Inflammatory macrophage treated with lipopolysaccharide for 1 hour (primary cell): ENCODE results near the gene CDHR2.

ENCODE experiments used
- DNase-seq, 2 donors: peaks; one replicate each; pipeline ENCODE4 v3.0.0-alpha.2; 2020 to 2022

The CDHR2 gene, protein sequence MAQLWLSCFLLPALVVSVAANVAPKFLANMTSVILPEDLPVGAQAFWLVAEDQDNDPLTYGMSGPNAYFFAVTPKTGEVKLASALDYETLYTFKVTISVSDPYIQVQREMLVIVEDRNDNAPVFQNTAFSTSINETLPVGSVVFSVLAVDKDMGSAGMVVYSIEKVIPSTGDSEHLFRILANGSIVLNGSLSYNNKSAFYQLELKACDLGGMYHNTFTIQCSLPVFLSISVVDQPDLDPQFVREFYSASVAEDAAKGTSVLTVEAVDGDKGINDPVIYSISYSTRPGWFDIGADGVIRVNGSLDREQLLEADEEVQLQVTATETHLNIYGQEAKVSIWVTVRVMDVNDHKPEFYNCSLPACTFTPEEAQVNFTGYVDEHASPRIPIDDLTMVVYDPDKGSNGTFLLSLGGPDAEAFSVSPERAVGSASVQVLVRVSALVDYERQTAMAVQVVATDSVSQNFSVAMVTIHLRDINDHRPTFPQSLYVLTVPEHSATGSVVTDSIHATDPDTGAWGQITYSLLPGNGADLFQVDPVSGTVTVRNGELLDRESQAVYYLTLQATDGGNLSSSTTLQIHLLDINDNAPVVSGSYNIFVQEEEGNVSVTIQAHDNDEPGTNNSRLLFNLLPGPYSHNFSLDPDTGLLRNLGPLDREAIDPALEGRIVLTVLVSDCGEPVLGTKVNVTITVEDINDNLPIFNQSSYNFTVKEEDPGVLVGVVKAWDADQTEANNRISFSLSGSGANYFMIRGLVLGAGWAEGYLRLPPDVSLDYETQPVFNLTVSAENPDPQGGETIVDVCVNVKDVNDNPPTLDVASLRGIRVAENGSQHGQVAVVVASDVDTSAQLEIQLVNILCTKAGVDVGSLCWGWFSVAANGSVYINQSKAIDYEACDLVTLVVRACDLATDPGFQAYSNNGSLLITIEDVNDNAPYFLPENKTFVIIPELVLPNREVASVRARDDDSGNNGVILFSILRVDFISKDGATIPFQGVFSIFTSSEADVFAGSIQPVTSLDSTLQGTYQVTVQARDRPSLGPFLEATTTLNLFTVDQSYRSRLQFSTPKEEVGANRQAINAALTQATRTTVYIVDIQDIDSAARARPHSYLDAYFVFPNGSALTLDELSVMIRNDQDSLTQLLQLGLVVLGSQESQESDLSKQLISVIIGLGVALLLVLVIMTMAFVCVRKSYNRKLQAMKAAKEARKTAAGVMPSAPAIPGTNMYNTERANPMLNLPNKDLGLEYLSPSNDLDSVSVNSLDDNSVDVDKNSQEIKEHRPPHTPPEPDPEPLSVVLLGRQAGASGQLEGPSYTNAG (N-terminal part only)

GRCh38 chr5:176548967-176549444, at the start of gene CDHR2:
CDHR2 (plus strand) TSS chr5:176549342; CDS start chr5:176565353, 16,011 bp downstream.
- no peak for DNase-seq

- no peak for DNase-seq
These were observed 48.6 kb upstream of the CDHR2 start for GRCh38 chr5:176500511-176500910.

GRCh38 chr5:176501333-176501732, 47.8 kb upstream of the CDHR2 start:
- DNase-seq = no peak

GRCh38 chr5:176503496-176503895, 45.6 kb upstream of the CDHR2 start:
- no peak for DNase-seq

GRCh38 chr5:176507911-176508310, 41.2 kb upstream of the CDHR2 start:
- no peak for DNase-seq

- no peak for DNase-seq
These were observed 40.5 kb upstream of the CDHR2 start for GRCh38 chr5:176508603-176509002.

DNA sequence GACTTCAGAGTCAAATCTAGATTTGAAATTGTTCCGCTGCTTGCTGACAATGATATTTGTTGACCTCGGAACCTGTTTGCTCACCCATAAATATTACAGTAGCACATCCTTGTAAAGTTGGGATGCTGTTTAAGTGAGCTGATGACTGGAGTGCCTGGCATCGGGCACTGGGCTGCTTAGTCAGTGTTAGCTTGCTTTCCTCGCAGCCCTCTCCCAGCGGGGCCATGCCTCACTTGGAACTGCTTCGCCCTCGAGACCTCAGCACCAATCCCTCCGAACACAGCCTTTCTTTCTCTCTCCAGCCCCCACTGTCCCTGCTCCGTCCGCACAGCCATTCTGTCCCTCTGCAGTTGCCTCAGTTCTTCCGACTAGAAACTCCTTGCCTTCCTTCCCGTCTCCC, 35.4 kb upstream of the CDHR2 start:
- DNase-seq = no peak

DNA sequence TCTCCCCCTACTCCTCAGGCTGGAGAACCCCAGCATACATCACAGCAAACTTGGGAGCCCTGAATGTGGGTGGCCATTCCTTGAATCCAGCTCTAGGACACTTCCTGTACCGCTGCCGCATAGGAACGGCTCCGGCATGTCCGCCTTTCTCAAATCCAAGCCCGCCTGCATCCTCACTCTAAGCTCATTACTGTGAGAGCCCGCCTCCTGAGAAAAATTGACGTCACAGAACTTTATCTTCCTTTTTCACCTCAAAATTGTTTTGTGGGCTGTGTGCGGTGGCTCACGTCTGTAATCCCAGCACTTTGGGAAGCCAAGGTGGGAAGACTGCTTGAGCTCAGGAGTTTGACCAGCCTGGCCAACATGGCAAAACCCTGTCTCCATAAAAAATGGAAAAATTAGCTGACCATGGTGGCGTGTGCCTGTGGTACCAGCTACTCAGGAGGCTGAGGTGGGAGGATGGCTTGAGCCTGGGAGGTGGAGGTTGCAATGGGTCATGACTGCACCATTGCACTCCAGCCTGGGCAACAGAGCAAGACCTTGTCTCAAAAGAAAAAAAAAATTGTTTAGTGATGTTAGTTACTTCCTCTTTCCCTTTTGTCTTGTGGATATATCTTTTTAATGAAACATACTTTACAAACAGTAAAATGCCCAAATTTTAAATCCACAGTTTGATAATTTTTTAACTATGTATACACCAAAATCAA, 34.7 kb upstream of the CDHR2 start:
- DNase-seq = no peak

DNA sequence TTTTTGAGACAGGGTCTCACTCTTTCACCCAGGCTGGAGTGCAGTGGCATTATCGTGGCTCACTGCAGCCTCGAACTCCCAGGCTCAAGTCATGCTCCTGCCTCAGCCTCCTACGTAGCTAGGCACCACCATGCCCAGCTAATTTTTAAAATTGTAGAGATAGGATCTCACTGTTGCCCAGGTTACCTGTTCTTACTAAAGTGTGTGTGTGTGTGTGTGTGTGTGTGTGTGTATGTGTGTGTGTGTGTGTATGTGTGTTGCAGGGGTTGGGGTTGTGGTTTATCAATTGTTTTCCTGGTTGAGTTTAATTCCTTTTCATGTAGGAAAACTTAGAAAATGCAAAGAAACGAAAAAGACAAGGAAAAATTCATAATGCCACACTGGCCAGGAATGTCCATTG, 33.7 kb upstream of the CDHR2 start:
- DNase-seq = no peak

GRCh38 chr5:176517053-176517661, 32.0 kb upstream of the CDHR2 start:
- DNase-seq = no peak

DNA sequence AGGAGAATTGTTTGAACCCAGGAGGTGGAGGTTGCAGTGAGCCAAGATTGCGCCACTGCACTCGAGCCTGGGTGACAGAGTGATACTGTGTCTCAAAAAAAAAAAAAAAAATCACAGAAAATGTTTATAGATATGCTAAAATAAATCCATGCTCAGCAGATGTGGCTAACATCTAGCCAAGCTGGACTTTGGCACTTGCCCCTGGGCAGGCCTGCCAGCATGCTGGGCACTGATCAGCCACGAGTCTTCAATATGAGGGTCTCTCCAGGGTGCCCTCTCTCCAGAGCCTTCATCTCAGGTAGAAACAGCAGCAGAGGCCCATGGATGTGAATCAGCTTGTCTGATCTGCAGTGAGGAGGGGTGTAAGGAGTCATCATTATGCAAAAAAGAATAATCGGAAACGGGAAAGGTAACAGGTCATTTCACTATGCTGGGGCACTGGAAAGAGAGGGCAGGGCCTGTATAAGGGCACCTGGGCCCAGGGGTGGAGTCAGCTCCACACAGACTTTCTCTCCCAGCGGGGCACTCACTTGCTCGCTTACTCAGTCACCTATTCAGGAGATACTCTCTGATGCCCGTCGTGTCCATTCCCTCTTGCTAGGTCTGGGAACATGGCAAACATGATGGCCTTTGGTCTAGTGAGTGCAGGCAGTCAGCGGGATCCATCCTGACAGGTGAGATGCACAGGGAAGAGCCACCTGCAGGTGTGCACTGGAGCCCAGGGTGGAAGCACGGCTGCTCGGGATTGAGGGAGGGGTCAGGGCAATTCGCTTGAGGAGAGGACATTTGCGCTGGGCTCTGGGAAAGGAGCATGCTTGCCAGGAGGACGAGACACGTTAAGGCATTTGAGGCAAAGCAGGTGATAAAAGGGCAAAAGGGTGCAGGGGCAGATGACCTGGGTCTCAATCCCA, 29.1 kb upstream of the CDHR2 start:
- DNase-seq = no peak

DNA sequence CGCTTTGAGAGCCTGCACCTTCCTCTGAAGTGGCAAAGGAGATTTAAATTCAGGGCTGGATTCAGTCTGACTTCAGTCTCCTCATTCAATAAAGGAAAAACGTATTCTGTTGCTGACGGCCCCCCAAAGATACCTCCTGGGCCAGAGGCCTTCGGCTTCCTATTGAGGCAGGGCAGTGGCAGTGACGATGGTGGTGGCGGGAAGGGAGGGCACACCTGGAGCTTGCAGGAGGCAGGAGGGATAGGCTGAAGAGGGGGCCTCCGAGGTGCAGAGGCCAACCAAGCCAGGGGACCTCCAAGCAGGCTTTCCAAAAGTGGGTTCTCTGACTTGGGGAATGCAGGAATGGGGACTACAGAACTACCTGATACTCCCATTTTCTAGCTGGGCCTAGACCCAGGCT, 27.9 kb upstream of the CDHR2 start:
- DNase-seq = no peak

DNA sequence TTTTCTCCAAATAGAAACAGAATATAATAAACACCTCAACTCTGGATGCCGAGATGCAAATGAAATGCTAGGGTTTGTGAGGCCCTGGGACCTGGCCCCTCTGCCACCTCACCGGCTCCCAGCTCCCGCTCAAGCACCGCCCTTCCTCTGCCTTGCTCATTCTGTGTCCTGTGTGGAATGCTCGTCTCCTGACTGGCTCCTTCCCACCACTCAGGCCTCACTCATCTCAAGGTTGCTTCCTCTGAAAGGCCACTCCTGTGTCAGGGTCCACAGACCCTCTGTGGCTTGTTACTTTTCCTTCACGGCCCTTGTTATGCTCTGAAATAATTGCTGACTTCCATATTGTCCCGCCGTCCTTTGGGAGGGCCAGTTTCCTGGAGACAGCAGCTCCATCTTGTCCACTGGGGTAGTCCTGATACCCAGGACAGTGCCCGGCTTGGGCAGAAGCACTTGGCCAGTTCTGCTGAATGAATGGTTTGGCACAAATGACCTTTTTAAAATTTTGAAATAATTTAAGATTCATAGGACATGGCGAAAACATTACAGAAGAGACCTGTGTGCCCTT, 27.4 kb upstream of the CDHR2 start:
- no peak for DNase-seq

GRCh38 chr5:176524138-176524537, 25.0 kb upstream of the CDHR2 start:
- no peak for DNase-seq

GRCh38 chr5:176524987-176525386, 24.2 kb upstream of the CDHR2 start:
- DNase-seq = no peak

DNA sequence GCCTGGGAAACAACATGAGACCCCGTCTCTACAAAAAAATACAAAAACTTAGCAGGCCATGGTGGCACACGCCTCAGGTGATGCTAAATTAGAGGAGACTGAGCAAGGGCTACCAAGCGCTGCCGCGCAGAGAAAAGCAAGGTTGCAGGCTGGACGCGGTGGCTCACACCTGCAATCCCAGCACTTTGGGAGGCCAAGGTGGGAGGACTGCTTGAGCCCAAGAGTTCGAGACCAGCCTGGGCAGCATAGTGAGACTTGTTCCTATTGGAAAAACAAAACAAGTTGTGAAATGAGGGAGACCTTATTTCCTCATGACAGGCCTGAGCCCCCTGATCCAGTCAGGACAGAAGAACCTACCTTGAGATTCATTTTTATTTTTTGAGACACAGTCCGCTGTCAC, 23.5 kb upstream of the CDHR2 start:
- no peak for DNase-seq

- no peak for DNase-seq
These were observed 22.7 kb upstream of the CDHR2 start for GRCh38 chr5:176526462-176526861.

GRCh38 chr5:176527246-176528222, 21.6 kb upstream of the CDHR2 start:
- DNase-seq = no peak

DNA sequence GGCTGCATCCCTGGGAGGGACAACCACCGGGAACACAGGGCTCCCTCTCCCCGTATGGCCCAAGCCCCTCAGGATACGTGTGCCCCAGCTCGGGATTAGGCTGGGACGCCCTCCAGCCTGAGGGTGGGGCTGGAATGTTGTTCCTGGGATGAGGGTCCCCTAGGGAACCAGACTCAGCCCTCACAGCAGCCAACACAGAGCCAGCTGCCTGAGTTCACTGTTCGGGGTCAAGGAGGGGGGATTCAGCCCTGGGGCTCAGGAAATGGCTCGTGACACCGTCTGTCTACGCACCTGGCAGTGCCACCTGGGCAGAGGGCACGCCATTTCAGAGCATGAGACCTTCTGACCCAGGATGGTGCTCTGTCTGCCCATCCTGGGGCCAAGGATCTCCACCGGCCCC, 20.8 kb upstream of the CDHR2 start:
- DNase-seq = no peak
